ENCODE data around the gene RHOT2.

Gene RHOT2

GRCh38 chr16:624526-625070 is 43.3 kb upstream of the RHOT2 start:
- ChIA-PET CTCF (interaction anchor here (0.7 to 1.1 kb wide), 3 partner anchors 12 to 130 kb away, joined by 3 to 6 read pairs (median 3); partner anchors contain the start of gene METTL26), POLR2A (interaction anchor here (1.5 kb wide), 1 partner anchor 12 kb away, joined by 8 read pairs; the partner anchor contains the start of gene METTL26)
- DNase-seq (ENCODE audit: extremely low spot score), result no peak
- TF ChIP-seq NFRKB (IDR thresholded peaks at IDR 0.05), result no peak
- no peak for TF ChIP-seq BHLHE40 (IDR thresholded peaks at IDR 0.05; ENCODE audit: borderline replicate concordance)
- no peak for TF ChIP-seq PKNOX1 (IDR thresholded peaks at IDR 0.05)
- TF ChIP-seq FOXK2 (IDR thresholded peaks at IDR 0.05), result no peak
- no peak for TF ChIP-seq ZNF384 (IDR thresholded peaks at IDR 0.05)
- no peak for TF ChIP-seq SP1 (IDR thresholded peaks at IDR 0.05)

- no peak for TF ChIP-seq SP1 (IDR thresholded peaks at IDR 0.05)
- no peak for TF ChIP-seq ARNT (IDR thresholded peaks at IDR 0.05)
- no peak for TF ChIP-seq LEF1 (IDR thresholded peaks at IDR 0.05; ENCODE audit: borderline replicate concordance)
- no peak for TF ChIP-seq FOXM1 (IDR thresholded peaks at IDR 0.05; ENCODE audit: borderline replicate concordance)
- no peak for TF ChIP-seq HDGF (IDR thresholded peaks at IDR 0.05; ENCODE audit: borderline replicate concordance)
- TF ChIP-seq BHLHE40 (IDR thresholded peaks at IDR 0.05; ENCODE audit: borderline replicate concordance), result no peak
- no peak for TF ChIP-seq NFRKB (IDR thresholded peaks at IDR 0.05)
- no peak for TF ChIP-seq SUZ12 (IDR thresholded peaks at IDR 0.05)
- TF ChIP-seq ZNF384 (IDR thresholded peaks at IDR 0.05), result no peak
- TF ChIP-seq PKNOX1 (IDR thresholded peaks at IDR 0.05), result no peak
- TF ChIP-seq CTBP1 (IDR thresholded peaks at IDR 0.05; ENCODE audit: borderline replicate concordance), result no peak
- no peak for TF ChIP-seq FOXA1 (IDR thresholded peaks at IDR 0.05)
- TF ChIP-seq FOXK2 (IDR thresholded peaks at IDR 0.05), result no peak
- no peak for TF ChIP-seq TARDBP (IDR thresholded peaks at IDR 0.05)
- no peak for TF ChIP-seq ELF4 (IDR thresholded peaks at IDR 0.05)
- no peak for TF ChIP-seq L3MBTL2 (conservative IDR thresholded peaks at IDR 0.05)
- CTCF ChIA-PET, result interaction anchor here (0.8 kb wide), 1 partner anchor 11 kb away, joined by 3 read pairs; the partner anchor contains the start of gene METTL26
- DNase-seq (ENCODE audit: extremely low spot score), result no peak
- POLR2A ChIA-PET, result interaction anchor here (1.5 kb wide), 1 partner anchor 11 kb away, joined by 8 read pairs; the partner anchor contains the start of gene METTL26
Observed at GRCh38 chr16:625117-625976, 42.6 kb upstream of the RHOT2 start.

- no peak for TF ChIP-seq SP1 (IDR thresholded peaks at IDR 0.05)
- ChIA-PET POLR2A (no interaction called here), CTCF (interaction anchor here (0.6 kb wide), 1 partner anchor 159 kb away, joined by 4 read pairs; no protein-coding TSS in a partner anchor)
- DNase-seq (ENCODE audit: extremely low spot score), result no peak
Observed at GRCh38 chr16:625977-626765, 41.8 kb upstream of the RHOT2 start.

- no peak for DNase-seq (ENCODE audit: extremely low spot score)
- CTCF ChIA-PET, result interaction anchor here (0.6 kb wide), 1 partner anchor 158 kb away, joined by 4 read pairs; no protein-coding TSS in a partner anchor
Observed at GRCh38 chr16:626787-627453, 41.0 kb upstream of the RHOT2 start.

More at GRCh38 chr16:626787-627453, 41.0 kb upstream of the RHOT2 start:
- TF ChIP-seq NFRKB (IDR thresholded peaks at IDR 0.05) (no peak), PKNOX1 (IDR thresholded peaks at IDR 0.05) (no peak), ELF4 (IDR thresholded peaks at IDR 0.05) (no peak), CTBP1 (IDR thresholded peaks at IDR 0.05; ENCODE audit: borderline replicate concordance) (no peak), FOXA1 (IDR thresholded peaks at IDR 0.05) (no peak), SP1 (IDR thresholded peaks at IDR 0.05) (no peak), L3MBTL2 (conservative IDR thresholded peaks at IDR 0.05) (no peak), BHLHE40 (IDR thresholded peaks at IDR 0.05; ENCODE audit: borderline replicate concordance) (no peak), LEF1 (IDR thresholded peaks at IDR 0.05; ENCODE audit: borderline replicate concordance) (no peak), TARDBP (IDR thresholded peaks at IDR 0.05) (no peak), ARNT (IDR thresholded peaks at IDR 0.05) (no peak), SUZ12 (IDR thresholded peaks at IDR 0.05) (no peak), FOXK2 (IDR thresholded peaks at IDR 0.05) (no peak)
- POLR2A ChIA-PET, result no interaction called here

Measured in HEK293T (cell line).